GM18951 (cell line): Measurements from ENCODE around the gene TNMD.

Experiments used
- POLR2A ChIP-seq: IDR thresholded peaks from 4 replicates; pipeline ENCODE4 v1.6.1; 2011; ENCODE audit warnings: mild to moderate bottlenecking; ENCODE audit not compliant: insufficient read length, insufficient read depth; ENCODE audit errors: extremely low read depth
- in situ Hi-C: fragments of 300-500 bp; cut with MboI; formaldehyde crosslinking; loops from one replicate; pipeline ENCODE4 v1.12.0; 2022; ENCODE audit warnings: low sequenced_read_pairs, mixed read lengths, inconsistent platforms; ENCODE audit not compliant: unreplicated experiment

The TNMD gene

DNA sequence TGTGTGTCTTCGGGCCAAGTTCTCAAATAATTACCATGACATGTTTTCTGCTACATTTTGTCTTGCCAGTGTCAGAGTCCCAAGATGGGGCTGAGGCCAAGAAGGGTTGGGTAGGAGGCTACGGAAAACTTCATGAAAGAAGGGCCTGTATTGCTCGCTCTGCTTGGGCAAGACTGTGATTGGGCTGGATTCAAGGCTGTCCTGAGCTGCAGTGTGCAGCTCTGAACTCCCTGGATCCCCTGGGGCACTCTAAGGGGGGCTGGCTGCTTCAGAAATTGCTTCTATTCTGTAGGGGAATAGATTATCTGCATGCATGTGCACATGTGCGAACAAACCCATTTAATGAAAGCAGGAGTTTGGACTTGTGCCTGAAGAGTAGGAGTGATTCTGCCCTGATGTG lies 38.3 kb downstream of the TNMD start:
- no peak for TF ChIP-seq POLR2A
- in situ Hi-C loops = no loop called here

DNA sequence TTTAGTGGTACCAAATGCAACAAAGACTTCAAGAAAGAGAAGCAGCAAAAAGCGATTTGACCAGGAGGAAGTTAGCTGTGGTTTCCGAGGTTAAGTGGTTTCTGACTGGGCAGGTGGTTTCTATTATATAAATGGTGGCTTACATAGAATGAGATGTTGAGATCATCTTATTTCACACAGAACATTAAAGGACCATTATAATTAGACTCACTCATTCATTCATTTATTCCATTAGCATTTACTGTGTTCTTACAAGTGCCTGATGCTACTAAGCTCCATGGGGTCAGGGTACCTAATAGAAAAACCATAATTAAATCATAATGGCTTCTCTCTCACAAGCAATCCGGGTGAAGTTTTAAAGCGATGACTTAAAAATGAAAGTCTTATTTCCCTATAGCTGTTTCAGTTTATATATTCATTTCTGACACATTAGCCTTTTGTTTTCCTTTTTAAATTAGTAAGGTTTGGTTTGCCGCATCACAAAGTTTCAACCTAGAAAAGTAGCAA lies 41.3 kb downstream of the TNMD start:
- no peak for TF ChIP-seq POLR2A
- in situ Hi-C loops = no loop called here

DNA sequence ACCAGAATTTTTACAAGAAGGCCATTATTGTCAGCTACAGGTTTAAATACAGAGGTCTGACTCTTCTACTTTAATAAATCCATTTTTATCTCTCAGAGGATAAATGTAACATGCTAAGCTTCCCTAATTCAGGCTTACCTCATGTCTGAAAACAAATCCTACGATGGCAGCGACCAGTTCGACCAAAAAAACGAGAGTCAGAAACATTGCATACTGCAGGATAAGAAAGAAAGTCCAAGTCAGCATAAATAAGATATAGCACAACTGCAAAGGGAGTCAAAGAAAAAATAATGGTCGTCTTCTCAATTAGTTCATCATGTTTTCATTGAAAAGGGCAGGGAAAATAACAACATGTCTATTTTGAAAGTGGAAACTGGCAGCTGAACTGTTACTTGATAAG lies 50.3 kb downstream of the TNMD start:
- no peak for TF ChIP-seq POLR2A
- in situ Hi-C loops = no loop called here

DNA sequence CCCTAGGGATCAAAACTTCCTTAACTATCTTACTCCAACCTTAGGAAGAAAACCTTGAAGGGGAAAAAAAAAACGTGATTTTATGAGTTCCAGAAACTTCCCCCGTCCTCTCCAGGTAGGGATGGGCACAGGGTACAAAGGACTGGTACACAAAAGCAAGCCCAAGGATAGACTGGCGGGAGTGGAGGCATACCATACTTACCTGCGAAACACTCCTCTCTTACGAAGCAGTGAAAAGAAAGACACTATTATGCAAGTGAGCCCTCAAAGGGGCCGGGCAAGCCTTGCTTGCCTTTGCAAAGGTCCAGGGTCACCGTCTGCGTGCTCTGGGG lies 51.2 kb downstream of the TNMD start:
- in situ Hi-C loops = no loop called here
- no peak for TF ChIP-seq POLR2A

DNA sequence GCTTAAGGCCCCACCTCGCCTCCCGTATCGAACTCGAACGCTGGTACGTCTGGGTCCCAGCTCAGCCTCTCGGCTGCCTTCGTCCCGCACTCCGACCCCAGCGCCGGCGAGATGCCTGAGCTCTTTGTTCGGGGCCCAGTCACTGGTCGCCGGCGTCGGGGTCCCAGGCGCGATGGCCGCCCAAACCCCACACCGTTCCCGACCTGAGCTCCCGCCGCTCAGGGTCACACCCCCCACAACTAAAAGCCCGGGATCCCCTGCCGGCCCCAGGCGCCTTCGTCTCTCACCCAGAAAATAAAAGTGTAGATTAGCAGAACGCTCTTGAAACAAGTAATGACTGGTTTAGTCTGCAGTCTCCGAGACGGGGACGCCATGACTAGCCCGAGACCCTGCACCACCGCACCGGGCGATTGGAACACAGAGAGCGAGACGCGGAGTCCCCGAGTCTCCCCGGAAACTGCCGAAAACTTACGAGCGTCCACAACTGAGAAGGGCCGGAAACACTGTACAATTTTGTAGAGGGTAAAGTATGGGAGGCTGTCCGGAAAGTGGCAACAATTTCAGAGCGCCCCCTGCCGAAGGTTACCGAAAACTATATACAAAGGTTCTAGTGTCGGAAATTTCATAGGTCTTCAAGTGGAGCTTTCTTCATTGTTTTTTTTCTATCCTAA lies 51.7 kb downstream of the TNMD start, which contains the start of gene TSPAN6:
Gene TSPAN6 (minus strand): TSS at position 486 of the 671 bp plus-strand sequence. CDS start 112 bp downstream, at position 374.
- in situ Hi-C loops = no loop called here
- TF ChIP-seq POLR2A = no peak

DNA sequence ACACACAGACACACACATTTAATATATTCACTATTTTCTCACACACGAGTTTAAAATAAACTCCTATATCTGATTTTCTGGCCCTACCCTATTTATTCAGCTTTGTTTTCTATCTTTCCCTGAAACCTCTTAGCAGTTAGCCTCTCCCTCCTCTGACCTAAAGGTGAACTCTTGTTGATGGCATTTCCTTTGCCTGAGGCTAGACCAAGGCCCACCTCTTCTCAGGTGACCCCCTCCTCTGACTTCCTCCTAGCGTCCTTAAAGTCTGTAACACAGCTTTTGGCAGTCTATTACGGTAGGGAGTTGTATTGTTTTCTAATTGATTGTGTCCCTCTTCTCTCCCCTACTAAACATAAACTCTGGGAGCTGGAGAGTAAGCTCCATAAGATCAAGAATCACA lies 57.6 kb downstream of the TNMD start:
- no peak for TF ChIP-seq POLR2A
- in situ Hi-C loops = no loop called here

DNA sequence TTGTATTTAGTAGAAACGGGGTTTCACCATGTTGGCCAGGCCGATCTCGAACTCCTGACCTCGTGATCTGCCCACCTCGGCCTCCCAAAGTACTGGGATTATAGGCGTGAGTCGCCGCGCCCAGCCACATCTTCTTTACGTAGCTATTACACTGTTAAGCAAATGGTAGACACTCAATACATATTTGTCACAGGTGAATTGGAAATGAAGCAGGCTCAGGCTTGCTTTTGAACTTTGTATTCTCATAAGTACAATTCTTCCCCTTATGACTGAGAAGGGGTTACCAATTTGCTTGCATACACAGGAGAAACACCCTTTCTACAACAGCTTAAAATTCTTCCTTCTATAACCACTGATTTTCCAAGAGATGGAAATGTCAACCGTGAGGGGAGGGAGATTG lies 58.5 kb downstream of the TNMD start:
- TF ChIP-seq POLR2A = no peak
- in situ Hi-C loops = no loop called here

DNA sequence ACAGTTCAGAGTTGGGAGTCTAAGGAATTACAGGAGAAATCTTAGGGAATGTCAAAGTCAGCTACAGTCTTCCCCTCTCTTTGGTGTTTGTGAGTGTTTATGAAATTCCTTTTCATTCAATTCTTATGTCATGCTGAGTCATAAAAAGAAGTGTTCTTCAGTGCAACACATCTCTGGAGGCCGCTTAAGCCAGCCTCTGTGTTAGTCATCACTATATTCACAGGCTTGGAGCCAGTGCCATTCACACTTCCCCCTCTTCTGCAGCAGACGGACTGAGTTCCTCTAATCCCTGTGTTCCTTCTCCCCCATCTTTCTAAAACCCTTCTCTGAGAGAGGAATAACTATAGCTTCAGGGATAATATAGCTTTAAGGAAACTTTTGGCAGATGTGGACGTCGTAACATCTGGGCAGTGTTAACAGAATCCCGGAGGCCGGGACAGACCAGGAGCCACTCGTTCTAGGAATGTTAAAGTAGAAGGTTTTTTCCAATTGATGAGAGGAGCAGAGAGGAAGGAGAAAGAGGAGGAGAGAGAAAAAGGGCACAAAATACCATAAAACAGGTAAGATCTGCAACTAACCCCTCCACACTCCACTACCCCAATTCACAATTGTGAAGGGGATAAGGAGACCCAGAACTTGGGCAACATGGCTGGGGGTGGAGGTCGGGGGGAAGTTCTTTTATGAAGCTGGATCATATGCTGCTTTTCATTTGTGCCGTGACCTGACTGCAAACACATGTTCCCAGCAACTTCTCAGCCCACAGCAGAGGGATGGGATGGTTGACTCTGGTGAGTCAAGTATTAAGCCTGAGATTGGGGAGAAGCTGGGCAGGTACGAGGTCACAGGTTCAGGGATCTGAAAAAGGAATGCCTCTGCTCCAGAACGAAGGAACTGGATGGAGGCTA lies 59.5 kb downstream of the TNMD start, which contains the start of gene SRPX2:
Gene SRPX2 (plus strand): TSS at position 244 of the 905 bp plus-strand sequence. CDS start 2,124 bp downstream, outside the sequence.
- in situ Hi-C loops = no loop called here
- no peak for TF ChIP-seq POLR2A

DNA sequence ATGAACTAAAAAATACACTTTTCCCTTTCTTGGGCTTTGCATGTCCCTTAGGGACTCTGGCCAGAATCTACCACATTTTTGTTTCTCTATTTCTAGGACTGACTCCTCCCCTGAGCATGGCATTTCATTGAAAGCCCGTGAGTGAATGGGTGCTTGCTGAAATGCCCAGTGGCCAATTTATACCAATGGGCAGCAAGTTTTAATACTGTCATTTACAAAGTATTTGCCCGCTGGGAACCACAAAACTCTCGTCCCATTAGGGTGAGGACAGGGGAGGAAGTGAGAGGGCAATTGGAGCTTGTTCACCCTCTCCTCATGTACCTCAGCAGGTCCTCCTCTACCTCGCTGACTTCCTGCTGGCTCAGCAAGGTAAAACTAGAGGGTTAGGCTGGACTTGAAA lies 60.4 kb downstream of the TNMD start:
- TF ChIP-seq POLR2A = no peak
- in situ Hi-C loops = no loop called here

DNA sequence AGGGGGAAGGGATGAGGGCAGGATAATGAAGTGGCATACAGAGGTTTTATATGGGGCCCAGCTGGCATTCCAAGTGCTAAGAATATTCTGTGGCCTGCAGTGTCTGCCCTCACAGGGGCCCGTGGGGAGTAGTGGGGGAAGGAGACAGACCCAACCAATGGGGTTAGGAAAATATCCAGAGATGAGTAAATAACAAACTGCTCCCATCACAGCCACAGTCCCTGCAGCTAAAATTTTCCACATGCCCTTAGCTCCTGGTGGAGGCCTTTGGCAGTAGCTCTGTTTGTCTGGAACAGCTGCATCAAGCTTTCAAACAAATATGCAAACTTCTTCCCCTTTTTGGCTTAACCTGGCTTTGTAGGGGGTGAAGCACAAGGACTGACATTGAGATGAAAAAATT lies 62.4 kb downstream of the TNMD start:
- in situ Hi-C loops = no loop called here
- no peak for TF ChIP-seq POLR2A

DNA sequence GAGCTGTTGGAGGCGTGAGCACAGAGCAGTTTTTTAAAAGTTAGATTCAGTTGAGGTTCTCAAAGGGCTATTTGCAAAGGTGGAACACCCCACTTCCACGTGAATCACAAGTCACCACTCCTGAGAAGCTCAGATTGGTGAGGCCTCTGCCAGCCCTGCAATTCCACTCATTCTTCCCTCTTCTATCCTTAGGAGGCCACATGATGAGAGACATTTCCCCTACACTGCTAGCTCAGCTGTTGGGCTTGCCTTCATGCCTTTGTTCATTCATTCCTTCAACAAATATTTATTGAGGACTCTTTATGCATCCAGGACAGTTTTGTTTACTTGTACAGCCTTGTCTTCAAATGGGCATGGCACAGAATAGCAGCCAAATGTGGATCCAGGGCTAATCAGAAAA lies 63.0 kb downstream of the TNMD start:
- TF ChIP-seq POLR2A = no peak
- in situ Hi-C loops = no loop called here

DNA sequence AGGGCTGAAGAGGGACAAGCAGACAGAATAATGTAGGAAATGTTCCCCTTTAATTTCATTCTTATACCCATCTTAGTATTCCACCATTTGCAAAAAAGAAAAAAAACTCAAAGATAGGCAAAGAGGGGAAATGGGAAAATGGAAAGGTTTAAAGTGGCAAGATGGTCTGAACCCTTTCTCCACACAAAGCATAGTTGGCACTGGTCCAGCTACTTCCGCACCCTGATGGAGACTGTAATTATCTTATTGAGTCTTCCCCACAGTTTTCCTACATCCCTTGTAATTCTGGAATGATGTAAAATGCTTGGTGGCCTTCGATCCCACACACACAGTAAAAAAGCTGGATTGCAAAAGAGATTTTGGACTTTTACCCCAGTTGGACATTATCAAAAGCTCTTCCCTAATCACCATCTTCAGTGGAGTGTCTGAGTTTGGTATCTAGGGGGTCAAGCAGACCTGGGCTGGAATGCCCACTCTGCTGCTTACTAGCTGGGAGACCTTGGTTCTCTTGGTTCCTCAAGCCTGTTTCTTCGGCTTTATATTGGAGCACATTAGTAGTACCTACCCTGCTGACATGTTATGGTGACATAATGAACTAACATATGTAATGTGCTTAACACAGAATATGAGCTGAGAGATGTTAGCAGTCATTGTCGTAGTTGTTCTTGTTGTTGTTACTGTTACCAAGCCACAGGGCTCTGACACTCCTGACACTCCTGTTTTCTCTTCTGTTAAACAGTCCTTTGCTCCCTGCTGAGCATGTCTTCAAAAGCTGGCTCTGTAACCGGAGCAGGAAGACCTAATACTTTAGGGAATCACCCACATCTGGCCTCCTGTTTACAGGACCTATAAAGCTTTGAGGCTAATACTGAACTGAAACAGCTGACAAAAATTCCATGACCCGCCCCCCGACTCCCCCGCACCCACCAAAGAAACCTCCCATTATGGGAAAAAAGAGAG lies 64.0 kb downstream of the TNMD start:
- TF ChIP-seq POLR2A = no peak
- in situ Hi-C loops = no loop called here
